Activated CD8-positive, alpha-beta memory T cell treated with anti-CD3 and anti-CD28 coated beads, Interleukin-2, amount 50 U/mL, for 24 hours (primary cell): ENCODE results near the gene PPARA.
"Not testable (repeated sequence)": the region's sequence is repeated elsewhere in the genome, so short reads cannot be mapped to it uniquely, and the experiment has no call there.

Experiments used
- DNase-seq: peaks from one replicate; pipeline ENCODE4 v3.0.0-alpha.2; 2020; ENCODE audit errors: extremely low read depth

Gene PPARA

DNA sequence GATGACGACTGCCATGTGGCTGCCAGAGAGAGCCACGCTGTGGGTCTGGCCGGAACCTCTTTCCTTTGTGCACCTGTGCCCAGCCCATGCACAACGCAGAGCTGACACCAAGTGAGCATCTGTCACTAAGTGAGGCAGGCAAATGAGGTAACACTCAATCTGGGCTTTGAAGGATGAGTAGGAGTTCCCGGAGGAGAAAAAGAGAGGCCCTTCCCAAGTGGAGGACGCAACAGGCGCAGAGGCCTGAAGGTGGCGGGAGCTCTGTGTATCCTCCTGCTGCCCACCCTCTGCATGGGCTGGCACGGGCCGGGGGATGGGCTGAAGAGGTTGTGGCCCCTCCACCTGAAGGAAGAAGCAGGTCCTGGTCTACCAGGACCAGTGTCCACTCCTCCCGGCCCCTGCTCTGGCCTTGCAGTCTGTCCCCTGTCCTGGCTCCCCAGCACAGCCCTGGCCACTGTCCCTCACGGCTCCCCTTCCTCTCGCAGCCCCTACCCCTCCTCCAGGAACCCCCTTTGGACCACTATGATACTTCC is 23.4 kb upstream of the PPARA start:
- no peak for DNase-seq

DNA sequence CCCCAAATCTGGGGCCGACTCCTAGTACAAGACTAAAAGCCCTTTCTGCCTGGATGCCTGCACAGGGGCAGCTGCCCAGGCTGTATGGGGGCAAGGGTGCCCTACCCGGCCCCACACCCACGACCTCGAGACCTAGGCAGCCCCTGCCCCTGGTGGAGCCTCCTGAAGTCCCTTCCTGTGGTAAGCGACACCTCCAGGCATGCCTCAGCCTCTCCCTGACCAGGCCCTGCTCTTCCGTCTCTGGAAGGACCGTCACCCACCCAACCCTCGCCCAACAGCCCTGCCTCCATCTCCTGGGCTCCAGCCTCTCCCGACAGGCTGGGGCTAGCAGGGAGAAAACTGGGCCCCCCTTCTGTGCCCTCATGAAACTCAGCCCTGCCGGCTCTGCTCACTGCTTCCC is 22.8 kb upstream of the PPARA start:
- DNase-seq = no peak

DNA sequence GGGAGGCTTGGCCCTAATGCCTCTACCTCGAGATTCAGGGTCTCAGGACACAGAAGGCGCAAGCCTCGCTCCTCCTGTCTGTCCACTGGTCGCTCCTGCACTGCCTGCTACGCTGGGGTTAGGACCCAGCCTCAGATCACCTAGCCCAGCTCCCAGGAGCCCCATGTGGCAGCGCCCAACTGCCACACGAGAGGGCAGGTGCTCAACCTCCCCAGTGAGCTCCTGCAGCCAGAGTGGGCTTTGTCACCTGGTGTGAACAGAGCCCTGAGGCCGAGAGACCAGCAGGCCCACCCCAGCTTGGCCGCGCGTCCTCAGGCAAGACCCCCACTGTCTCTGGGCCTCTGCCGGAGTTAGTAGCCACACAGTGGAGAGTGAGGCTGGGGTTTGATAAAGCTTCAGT is 21.7 kb upstream of the PPARA start:
- DNase-seq = no peak

DNA sequence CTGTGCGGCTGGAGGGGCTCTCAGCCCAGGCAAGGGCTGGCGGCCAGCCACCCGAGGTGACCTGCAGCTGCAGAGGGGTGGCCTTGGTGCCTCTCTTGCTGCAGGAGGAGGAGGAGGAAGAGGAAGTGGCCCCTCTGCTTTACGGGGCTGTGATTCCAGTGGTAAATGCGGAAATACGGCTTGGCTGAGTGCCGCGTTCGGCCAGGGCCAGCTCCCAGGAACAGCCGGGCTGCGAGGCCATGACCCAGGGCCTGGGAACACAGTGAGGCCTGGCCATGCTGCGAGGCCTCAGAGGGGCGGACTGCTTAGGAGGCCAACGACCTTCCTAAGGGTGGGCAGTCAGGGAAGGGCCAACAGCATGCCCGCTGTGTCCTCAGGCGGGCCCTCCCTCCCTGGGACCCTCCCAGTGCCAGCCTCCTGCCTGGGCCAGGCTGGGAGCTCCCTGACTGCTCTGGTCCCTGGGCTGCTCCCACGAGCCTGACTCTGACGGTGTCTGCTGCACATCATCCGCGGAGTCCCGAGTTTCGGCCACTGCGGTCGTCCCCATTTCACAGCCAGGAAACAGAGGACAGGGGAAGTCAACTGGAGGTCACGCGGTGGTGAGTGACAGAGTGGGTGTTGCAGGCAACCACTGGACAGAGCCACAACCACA is 20.8 kb upstream of the PPARA start:
- DNase-seq = no peak

DNA sequence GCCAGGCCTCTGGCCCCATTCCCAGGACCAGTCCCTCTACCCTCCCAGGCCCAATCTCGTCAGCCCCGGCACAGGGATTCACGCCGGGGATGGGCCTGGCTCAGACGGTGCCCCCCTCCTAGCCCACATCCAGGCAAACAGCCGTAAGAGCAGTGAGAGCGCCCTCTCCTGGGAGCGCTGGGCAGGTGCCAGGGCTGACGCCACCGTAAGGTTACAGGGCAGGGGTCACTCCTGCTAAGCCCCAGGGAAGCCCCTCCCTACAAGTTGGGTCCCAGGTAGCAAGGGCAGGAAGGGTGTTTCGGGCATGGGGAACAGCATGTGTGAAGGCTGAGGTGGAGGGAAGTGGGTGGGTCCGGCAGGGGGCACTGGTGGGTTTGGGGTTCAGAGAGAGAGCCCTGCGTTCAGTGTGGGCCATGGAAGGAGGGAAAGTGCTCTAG is 19.2 kb upstream of the PPARA start:
- no peak for DNase-seq

DNA sequence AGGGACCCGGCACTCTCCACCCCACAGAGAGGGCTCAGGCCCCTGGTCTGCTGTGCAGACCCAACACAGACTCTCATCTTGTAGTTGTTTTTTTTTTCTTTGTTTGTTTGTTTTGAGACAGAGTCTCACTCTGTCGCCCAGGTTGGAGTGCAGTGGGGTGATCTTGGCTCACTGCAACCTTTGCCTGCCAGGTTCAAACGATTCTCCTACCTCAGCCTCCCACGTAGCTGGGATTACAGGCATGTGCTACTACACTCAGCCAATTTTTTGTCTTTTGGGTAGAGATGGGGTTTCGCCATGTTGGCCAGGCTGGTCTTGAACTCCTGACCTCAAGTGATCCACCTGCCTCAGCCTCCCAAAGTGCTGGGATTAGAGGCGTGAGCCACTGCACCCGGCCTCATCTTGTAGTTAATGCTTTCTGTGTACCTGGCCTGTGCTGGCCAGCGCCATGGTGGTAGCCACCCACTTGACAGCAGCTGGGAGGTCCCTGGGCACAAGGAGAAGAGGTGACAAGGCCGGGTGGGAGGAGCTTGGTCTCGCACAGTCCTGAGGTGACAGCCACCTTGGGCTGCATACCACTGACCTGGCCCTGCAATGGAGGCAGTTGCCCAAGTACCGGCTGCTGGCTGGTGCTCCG is 18.0 kb upstream of the PPARA start:
- not testable (repeated sequence) for DNase-seq

DNA sequence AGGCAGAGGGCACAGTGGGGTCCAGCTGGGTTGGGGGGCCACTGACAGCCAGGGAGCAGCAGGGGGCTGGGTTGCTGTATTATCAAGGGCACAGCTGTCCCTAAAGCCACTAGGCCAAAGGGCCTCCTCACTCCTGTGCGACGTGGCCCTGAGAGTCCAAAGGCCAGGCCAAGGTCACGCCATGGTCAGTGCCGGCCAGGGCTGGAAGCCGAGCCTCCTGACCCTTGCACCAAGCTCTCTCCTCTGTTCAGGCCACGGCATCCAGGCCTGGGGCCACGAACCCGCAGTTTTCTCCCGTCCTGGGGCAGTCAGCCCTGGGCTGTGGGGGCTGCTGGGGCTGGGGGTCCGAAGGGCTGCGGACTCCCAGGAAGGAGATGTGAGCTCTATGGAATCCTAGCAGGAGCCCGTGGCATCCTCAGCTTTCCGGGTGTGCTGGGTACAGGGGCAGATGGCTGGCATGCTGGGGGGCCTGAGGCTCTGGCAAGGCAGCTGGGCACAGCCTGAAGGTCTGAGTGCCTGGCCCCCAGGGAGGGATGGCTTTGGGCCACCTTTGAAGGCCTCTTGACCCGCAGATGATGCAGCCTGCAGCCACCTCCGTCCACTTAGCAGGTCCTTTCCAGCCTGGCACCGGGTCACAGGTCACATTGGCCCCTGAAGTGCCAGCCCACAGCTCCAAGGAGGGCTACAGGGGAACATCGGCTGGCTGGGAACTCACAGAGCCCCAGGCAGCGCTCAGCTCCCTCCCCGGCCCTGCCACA is 17.3 kb upstream of the PPARA start:
- no peak for DNase-seq

DNA sequence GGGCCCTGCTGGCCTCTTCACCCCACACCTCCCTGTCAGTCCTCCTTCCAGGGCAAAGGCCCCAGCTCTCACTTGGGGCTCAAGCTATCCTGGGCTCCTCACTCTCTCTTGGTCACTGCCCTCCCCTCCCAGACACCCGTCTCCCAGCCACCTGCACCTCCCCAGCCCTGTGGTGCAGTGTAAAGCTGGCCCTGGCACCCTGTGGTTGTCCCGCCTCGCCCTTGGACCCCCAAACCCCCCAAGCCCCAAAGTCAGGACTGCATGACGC is 16.8 kb upstream of the PPARA start:
- DNase-seq = no peak

DNA sequence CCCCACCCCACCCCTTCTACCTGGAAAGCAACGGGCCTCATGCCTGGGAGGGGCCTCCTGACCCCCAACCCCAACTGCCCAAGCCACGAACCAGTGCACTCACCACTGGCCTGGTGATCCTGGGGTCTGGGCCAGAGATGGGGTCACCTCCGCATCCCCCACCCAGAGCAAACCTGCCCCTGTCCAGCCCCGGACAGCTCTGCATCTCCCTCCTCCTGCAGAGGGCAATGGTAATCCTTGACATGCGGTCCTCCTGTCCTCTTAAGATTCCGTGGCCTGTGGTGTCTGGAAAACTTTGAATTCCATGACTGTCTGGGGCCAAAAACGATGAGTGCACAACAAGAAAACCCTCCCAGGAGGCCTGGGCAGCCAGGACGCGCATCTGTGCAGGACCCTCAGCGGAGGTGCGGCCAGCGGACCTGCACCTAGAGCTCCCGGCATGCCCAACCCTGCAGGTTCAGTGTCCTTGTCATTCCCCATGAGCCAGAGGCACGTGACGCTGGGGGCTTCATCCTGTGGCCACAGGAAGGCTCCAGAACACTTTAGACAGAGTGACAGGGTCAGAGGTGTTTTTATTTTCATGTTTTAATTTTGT is 16.1 kb upstream of the PPARA start:
- DNase-seq = no peak

DNA sequence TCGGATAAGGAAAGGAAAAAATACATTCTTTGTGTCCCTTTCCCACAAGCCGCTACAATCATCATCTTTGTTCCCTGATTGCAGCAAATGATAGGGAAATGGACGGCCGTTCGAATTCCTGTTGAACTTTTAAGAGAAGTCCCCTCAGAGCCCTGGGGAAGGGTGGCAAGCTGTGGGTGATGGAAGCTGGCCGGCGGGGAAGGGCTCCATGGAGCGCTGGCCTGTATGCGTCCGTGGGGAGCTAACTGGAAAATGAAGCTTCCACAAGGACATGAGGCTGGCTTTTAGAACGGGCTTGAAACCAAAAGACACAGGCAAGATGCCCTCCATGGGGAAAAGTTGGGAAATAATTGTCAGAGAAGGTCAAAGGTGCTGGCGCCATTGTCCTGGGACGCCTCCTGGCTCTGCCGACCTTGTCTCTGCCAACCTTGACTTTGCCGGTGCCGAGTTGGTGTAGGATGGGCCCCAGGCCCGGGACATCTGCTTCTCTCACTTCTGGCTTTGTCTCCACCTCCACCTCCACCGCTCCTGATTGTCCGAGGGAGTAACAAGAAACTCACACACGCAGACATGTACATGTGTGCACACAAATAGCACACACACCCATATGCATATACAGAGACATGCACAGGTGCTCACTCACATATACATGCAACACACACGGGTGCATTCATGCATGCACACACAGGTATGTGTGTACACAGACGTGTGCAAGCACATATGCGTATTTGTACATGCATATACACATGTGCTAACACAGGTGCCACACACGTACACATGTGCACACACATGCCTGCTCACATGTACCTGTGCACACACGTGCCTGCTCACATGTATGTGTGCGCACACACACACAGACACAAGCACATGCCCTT is 14.5 kb upstream of the PPARA start:
- no peak for DNase-seq

DNA sequence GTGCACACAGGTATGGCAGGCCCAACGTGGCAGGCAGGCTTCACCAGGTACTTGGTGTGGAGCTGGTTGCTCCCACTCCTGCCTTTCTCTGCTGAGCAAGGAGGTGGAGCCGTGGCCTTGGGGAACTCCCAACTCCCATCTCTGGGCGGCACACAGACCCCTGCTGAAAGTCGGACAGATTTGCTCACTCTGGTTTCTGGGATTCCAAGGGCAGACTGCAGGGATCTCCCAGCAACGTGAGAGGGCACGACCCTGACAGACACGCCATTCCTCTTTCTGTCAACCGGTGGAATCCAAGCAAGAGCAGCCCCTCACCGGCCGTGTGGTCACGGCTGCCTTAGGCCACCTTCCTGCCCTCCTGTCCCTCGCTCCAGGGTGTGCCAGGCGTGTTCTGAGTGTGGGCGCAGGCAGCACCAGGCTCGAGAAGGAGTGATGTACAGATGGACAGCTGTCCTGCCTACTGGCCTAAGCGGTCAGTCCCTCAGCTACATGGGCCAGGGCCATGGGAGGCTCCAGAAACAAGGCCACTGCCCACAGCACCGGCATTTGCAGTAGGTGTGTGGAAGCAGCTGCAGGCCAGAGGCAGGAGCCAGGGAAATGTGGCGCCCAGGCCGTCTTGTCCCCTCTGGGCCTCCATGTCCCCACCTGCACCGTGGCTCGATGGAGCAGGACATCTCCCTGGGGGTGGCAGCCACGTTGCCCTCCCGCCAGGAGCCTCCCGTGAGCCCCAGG is 13.7 kb upstream of the PPARA start:
- no peak for DNase-seq

DNA sequence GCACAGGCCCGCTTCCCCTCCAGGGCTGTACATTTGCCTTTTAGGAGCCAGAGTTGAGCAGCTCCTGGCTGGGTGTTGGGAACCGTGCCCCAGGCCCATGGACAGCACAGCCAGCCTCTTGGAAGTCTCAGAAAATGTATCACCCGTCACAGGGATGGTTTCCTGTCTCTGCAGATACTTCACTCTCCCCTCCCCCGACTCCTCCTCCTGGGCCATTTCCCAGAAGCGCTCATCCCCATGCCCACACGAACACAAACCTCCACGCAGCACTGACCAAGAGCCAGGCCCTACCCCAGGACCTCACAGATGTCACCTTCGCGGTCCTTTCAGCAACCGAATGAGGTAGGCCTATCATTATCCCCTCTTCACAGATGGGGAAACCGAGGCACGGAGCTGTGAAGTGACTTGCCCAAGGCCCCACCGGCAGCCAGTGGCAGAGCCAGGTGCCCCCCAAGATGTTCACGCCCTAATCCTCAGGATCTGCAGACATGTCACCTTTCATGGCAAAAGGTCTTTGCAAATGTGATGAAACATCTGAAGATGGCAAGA is 13.0 kb upstream of the PPARA start:
- no peak for DNase-seq

DNA sequence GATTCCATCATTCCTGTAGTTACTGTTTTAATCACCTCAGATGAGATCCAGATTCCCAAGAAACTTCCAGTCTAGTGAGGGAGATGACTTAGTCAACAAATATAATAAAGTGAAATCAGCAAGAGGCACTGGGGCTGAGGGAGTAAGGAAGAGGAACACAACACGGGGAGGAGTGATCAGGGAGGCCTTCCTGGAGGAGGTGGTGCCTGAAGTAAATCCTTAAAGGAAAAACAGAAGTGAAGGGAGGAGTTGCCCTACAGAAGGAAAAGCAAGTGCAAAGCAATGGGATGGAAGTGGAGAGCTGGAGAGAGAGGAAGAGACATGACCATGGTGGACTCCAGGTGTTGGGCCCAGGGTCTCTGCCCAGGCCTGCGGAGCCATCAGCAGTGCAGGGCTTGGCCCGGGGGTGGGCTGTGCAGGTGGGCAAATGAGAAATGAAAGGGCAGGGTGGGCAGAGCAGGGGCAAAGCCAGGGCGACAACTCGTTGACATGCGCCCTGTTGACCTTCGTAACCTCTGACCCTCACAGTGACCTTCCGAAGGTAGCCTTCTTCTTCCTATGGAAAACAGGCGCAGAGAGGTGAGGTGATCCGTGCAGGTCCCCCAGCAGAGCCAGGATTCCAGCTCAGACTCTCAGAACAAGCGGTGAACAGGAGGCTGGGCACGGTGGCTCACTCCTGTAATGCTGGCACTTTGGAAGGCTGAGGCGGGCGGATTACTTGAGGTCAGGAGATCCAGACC is 12.1 kb upstream of the PPARA start:
- no peak for DNase-seq

DNA sequence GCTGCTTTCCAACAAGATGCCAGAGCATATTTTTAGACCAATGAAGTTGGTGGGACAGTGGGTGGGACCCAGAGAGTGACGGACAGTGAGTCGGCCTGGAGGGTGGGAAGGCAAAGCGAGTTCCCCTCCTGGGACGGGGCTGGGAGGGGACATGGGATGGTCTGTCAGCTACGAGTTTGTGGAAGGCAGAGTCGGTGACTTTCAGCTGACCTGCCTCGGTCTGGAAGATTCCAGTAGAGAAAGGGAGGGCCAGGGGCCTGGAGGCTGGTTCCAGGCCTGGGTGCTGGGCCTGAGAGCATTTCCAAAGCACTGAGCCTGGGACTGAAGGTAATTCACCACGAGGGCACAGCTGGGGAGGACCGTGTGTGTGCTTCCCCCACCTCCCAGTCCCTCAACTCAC is 10.9 kb upstream of the PPARA start:
- DNase-seq = not testable (repeated sequence)

DNA sequence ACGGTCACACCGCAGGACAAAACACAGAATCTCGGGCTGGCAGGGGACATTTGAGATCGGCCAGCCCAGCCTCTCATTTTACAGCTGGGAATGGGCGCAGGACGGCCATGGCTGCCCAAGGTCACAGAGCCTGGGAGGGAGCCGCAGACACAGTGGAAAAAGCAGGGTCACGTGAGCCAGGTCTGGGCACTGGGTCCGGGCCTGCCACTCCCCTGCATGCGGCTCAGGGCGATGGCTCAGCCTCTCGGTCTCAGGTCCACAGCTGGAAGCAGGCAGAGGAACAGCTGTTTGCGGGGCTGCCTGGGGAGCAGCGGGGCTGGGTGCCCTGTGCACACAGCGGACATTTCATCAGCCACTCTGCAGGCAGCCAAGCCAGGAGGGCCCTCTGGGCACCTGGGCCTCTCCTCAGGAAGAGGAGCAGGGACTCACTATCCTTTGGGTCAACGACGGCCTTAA is 10.4 kb upstream of the PPARA start:
- DNase-seq = no peak

DNA sequence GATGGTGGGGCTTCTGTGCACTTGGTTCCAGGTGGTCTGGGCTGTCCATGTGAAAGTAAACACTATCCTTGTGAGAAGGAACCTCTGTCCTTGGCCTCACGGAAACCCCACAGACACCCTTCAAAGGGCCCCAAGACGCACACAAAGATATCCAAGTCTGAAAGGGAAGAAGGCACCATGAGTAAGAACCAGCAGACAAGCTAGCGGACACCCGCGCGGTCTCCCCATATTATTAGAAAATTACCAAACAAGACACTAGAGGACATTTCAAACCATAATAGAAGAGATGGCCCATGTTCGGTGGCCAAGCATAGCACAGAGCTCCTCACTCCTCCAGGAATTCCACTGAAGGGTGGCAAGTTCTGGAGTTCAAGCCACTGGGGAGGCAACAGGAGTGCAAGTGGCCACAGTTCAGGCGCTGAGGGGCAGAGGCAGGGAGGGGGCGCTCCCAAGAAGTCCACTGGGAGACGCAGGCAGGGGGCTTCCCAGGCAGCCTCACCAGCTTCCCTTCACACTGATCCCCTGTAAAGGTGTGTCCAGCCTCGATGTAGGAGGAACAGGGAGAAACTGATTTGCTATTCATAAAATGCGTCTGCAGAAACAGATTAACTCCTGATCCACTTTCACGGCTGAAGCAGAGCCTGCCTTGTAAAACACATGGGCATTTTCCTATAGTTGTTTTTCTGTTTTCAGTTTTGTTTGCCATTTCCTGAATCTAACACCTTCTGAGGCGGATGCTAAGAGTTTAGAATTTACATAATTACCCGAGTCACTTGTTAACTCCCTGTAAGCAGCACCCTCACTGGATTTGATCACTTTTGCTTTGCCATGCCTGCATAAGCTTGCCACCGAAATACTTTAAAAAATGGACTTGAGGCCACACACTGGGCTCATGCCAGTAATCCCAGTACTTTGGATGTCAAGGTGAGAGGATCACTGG is 9.1 kb upstream of the PPARA start:
- no peak for DNase-seq

DNA sequence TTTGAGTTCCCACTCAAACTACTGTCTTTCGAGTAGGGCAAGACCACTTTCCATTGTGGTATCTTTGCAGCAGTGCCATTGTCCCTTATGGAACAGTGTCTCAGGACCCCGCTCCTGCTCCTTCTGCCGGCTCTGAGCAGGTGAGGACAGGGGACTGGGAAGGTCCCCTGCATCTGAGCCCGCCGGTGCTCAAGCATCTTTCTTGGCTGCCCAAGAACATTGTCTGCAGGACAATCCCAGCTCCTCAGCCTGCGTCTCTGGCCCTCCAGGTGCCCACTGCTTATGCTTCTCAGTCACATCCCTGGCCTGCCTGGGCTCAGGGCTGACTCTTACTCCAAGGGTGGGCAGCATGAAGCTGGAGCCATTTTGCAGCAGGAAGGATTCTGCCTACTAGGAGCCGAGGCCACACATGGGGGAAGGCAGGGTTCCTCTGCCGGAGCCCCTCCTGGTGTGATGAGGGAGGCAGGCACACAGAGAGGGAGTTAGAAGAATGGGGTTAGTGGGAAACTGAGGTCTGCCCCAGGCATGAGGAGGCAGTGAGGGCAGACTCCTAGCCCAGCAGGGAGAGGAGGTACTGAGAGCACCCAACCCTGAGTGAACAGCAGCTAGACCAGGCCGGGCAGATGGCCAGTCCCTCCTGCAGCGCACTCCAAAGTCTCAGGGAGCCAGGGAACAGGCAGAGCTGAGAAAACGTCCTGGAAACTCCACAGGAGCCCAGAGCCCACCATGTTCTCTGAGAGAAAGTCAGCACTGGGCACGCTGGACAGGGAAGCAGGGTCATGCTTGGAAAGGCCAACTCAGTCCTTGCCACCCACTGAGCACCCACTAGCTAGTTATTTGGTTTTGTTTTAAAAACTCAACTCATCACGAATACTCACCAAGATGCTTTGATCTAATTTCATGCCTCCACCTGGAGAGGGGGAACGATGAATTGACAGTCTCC is 7.5 kb upstream of the PPARA start:
- no peak for DNase-seq
